ENCODE results near the gene CAT. TPM values are rescaled to one million over a fixed set of nuclear protein-coding genes. Genes with fewer than 3 reads are reported as not detected.

The CAT gene
- total RNA-seq = 48.8 and 57.6 TPM in 2 replicates

DNA sequence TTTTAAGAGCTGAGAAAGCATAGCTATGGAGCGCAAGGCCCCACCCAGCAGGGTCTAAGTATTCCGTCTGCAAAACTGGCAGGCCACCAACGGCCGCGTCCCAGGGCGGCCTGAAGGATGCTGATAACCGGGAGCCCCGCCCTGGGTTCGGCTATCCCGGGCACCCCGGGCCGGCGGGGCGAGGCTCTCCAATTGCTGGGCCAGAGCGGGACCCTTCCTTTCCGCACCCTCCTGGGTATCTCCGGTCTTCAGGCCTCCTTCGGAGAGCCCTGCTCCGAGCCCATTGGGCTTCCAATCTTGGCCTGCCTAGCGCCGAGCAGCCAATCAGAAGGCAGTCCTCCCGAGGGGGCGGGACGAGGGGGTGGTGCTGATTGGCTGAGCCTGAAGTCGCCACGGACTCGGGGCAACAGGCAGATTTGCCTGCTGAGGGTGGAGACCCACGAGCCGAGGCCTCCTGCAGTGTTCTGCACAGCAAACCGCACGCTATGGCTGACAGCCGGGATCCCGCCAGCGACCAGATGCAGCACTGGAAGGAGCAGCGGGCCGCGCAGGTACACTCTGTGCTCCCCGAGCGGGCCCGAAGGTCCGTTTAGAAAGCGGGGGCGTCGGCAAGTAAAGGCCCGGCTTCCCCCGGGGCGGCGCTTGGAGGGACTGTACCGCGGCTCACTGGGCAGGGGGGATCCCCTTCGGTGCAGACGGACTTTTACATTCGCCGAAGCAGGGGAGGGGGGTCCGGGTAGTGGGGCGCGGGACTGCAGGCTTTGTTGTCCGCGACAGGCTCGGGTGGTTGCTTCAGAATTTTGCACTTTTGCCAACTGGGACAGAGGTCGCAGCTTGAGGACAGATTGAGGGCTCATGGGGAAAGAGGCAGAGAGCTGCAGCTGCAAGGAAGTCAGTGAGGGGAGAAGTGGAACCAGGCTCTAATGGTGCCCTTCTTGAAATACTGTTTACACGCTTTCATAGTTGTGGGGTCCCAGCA is at the start of gene CAT:
Gene CAT (plus strand): TSS at position 406 of the 979 bp plus-strand sequence. CDS start 80 bp downstream, at position 486.

DNA sequence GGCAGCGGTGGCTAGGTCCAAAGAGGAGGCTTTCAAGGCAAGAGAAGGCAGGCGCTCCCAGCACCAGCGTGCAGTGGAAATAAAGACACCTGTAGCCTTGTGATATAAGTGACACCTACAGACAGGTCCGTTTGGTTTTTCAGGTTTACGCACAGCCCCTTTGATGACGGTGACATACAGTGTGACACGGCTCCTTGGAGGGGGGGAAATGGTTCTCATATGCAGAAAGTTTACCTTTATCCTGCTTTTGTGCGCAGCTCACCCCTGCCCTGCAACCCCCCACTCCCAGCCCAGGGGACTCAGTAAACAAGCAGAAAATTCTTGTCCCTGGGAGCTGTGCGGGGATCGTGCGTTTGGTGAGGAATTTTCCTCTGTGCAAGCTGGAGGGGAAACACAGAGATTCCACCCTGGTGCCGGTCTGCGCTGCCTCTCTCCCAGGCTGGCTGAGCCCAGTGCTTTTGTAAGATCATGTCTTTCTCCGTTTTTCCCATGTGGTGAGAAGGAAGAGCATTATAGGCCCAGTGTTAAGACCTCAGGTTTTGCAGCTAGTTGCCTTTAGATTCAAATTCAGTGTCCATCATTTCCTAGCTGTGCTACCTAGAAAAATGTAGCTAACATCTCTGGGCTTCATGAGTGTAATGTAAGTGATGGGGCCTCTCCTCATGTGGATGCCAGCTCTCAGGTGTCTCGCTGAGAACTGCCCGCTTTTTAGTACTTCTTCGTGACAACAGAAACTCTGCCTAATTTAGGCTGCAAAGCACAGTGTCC is 75.1 kb downstream of the CAT start, which contains the start of gene ELF5:
Gene ELF5 (minus strand): TSS at position 113 of the 768 bp plus-strand sequence. CDS start 8,045 bp downstream, outside the sequence.

Other genes with a start within 250 kb of the CAT start
- 0.40 and 0.59 TPM in 2 replicates for gene ABTB2, start 80.9 kb upstream of the CAT start, total RNA-seq
- gene ELF5, start 74.9 kb downstream of the CAT start, total RNA-seq = not detected in 2 replicates
- not detected in 2 replicates for gene EHF, start 182.2 kb downstream of the CAT start, total RNA-seq